Measurements from ENCODE around the gene TCEA3.

- TF ChIP-seq CTCF (IDR thresholded peaks at IDR 0.05; ENCODE audit: low read length) (no peak), EZH2 (optimal IDR thresholded peaks at IDR 0.05; ENCODE audit: low read depth, low read length) (no peak)
Measured at GRCh38 chr1:23441446-23442148, 17.0 kb upstream of the TCEA3 start.
